IPS DF 4.7 (cell line): ENCODE measurements around the gene GLIPR2.
"Not testable (repeated sequence)": the region's sequence is repeated elsewhere in the genome, so short reads cannot be mapped to it uniquely, and the experiment has no call there.

ENCODE experiments used
- DNase-seq: peaks from one replicate; pipeline ENCODE4 v3.0.0-alpha.2; 2013; ENCODE audit warnings: low spot score; ENCODE audit errors: extremely low read depth

The GLIPR2 gene

DNA sequence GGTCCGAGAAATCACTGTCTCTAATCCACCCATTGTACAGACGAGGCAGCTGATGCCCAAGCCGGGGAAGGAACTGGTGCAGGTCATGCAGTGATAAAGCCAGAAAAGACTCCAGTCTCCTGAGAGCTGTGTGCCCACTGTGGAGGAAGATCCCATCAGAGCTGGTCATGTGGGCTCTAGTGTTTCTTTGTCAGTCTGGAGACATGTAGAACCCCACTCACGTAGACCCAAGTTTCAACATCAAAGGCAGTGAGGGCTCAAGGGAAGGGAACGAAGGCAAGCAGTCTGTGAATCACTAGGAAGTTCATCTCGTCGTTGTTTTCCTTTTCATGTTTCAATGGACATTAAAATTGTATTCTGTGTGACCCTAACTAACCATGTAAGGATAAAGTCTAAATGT lies 14.6 kb upstream of the GLIPR2 start:
- no peak for DNase-seq

DNA sequence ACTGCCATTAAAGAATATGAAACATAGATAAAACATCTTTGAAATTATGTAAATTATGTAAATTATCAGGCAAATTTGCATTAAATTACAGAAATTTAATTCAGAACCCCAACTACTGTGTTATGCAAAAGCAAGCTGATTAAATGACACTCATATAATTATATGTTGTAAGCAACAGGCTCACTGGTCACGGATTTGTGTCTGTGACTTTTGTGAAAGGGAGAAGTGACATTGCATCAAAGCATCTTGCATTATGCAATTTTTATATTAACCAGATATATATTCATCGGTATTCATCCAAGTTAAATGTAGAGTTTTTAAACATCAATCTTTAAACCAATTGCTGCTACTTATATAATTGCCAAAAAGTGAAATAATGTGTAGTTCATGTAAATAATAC lies 13.0 kb upstream of the GLIPR2 start:
- DNase-seq: no peak

DNA sequence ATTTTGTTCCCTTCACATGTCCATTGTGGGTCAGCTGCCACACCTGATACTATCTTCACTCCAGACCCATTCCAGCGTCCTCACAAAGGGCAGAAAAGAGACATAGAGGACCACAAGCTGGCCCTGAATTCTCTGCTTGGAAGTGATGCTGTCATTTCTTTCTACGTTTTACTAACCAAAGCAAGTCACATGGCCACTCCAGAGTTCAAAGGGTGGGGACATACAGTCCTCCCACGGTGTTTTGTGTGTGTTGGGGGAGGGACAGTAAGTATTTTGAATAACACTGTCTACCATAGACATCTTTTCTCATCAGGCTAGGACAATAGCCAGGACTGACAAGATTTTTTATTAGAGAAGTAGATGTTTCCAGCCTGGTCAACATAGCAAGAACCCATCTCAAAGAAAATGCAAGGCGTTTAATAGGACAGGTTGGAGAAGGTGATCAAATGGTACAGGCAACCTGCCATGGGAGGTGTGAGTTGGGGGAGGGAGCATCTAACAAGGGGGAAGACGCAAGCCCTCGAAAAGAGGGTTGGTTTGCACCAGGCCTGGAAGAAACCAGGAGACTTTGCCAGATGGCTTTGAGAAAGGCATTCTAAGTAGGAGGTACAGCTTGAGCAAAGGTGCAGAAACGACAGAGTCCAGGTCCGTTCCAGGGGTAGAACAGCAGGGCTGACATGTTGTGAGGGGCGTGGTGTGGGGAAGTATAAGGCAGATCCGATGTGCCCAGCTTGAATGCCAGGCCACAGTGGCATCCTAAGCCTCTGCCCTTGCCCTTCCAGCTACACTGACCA lies 11.3 kb upstream of the GLIPR2 start:
- DNase-seq: no peak

DNA sequence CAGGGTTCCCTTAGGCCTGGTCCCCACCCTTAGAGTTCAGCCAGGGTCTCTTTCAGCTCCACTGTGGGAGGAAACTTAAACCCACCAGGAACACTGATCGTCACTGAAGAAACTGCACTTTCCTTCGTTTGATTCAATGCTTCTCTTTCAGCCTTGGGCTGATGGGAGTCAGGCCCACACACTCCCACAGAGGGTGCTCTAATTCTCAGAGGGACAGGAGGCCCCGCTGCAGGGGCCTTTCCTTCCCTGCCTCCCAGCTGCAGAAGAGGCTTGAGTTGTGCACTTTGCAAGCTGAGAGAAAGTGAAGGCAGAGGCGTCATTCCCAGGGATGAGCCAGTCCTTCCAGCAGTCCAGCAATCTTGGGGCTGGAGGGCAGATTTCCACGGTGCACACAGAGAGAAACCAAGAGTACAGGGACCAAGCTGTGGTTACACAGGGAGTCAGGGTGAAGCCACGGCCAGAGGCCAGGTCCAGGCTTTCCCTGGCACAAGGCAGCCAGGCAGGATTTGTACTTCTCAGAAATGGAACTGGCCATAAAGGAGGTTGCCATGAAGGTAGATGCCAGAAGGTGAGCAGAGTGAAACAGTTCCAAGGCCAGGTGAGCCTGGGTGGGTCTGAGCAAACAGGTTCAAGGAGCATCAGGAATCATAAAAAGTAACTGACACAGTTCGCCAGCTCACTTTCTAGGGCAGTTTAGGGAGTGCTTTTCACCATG lies 10.4 kb upstream of the GLIPR2 start:
- no peak for DNase-seq

DNA sequence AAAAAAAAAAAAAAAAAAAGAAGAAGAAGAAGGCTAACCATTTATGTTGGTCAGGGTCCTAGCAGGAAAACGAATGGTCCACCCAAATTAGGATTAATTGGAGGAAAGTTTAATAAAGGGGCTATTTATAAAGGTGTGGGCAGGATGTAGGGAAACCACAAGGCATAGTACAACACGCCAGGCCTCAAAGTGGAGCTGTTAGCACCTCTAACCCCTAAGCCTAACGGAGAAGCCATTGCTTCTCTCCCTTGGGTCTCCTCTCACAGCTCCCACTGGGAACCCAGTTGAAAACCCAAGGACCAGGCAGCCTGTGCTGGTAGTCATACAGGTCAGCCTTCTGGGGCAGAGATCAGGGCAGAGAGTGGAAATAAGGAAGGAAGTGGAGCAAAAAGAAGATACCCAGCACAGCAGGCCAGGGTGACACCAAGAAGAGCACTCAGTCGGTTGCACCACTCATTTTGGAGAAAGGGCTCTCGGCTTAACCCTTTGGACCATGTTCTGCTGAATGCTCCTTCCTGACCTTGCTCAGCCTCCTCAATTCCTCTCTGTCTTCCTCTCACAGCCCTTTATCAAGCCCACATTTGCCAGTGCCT lies 8.8 kb upstream of the GLIPR2 start:
- DNase-seq: no peak

DNA sequence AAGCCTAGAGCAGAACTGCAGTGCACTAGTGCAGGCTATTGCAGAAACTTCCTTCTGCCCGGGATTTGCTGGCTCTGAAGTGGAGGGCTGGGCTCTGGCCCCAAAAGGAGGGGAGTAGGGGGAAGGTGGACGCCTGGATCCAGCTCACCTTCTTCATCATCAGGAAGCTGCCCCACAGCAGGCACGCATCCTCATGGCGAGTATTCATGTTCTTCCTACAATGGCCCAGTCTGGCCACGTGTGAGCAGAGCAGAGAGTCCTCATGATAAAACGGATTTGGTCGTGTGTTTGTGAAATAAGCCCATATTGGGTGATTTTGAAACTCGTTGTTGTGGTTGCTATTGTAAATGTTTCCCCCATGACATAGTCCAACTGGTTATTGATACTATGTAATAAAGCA lies 8.2 kb upstream of the GLIPR2 start:
- DNase-seq: no peak

DNA sequence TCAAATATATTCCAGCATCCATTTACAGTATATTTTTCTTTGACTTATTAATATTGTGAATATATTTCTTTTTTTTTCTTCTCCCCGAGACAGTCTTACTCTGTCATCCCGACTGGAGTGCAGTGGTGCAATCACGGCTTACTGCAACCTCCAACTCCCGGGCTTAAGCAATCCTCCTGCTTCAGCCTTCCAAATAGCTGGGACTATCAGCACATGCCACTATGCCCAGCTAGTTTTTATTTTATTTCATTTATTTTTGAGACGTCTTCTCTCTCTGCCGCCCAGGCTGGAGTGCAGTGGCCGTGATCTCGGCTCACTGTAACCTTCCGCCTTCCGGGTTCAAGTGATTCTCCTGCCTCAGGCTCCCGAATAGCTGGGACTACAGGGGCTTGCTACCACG lies 7.4 kb upstream of the GLIPR2 start:
- no peak for DNase-seq

DNA sequence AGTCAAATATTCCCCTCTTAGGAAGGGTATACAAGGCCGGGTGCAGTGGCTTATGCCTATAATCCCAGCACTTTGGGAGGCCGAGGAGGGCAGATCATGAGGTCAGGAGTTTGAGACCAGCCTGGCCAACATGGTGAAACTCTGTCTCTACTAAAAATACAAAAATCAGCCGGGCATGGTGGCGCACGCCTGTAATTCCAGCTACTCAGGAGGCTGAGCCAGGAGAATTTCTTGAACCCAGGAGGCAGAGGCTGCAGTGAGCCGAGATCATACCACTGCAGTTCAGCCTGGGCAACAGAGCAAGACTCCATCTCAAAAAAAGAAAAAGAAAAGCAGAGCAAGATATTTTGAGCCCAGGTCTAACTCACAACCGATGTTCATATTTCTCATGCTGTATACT lies 4.9 kb upstream of the GLIPR2 start:
- not testable (repeated sequence) for DNase-seq

DNA sequence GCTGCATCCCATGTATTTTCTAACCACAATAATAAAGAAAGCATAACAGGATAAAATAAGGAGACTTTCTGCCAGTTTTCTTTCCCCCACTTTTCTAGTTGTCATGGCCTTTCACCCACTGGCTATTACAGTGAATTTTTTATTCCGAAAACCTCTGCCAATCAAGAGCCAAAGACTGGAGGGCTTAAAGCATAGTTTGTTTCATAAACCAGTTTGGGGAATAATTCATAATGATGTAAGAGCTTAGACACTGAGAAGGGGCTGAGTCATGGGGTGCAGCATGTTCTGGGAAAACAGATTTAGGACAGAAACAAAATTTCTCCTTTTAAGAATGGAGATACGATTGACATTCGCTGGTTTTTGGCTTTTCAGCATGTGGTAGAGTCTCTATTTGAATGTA lies 4.4 kb upstream of the GLIPR2 start:
- no peak for DNase-seq

DNA sequence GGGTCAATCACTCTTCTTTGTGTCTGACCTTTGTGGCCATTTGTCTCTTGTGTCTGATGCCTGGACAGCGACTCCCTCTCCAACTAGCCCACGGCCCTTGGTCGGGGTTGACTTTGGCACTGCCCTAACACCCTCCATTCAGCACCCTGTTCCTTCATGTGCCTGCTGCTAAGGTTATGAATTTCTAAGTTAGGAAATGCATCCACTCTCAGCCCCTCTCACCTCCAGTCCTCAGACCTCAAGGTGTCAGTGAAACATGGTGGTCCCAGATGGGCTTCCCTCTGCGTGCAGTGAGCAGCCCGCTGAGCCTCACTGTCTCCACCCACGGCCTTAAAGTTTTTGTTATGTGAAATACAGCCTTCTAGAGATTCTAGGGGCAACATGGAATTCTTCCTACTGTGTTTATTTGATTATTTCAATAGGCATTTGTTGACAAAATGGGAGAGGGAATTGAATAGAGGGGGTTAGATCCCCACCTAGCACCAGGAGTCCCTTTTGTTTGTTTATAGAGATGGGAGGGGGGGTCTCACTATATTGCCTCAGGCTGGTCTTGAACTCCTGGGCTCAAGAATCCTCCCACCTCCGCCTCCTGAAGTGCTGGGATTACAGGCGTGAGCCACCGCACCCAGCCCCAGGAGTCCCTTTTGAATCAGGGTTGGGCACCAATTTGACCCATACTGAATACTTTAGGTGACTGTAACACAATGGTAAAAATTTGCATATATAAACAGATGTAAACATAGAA lies 1.6 kb upstream of the GLIPR2 start:
- DNase-seq: no peak

DNA sequence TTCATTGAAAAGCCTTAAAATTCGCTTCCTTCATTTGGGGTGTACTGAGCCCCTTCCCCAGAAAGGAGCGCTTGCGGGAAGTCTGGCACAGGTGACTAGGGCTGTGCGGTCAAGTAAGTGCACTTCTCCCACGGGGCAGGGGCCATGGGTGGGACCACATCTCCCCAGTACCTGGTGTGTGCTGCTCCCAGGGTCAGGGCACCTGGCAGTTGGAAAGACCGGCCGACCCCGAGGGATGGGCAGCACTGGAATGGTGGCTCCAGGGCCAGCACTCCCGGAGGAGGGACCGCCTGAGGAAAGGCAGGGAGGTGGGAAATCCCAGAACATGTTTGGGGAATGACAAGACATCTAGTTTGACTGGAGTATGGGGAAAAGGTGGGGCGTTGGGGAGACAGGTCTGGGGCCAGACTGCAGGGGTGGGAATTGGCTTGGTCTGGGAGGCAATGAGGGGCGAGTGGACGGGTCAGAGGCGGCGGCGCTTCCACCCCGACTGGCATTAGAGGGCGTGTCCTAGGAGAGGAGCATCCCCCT lies 727 bp upstream of the GLIPR2 start:
- no peak for DNase-seq

DNA sequence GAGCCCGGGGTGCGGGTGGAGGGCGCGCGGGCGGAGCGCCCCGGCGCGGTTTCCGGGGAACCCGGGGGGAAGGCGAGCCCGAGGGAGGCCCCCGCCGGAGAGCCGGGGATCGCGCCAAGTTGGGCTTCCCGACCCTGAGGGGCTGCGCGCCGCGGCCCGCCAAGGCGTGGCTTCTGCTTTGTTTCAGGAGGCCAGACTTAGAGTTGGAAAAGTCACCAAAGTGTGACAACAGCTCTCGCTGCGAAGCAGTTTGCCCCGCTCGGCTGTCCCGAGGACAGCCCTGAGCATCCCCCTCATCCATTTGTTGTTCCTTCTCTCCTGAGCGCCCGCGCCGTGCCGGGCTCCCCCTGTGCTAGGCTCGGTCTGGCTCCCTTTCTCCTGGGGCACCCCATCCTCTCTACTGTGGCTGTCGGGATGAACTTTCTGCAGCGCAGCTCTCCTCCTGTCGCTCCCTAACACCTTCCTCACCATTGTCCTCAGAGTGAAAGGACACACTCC lies 410 bp downstream of the GLIPR2 start:
- no peak for DNase-seq

DNA sequence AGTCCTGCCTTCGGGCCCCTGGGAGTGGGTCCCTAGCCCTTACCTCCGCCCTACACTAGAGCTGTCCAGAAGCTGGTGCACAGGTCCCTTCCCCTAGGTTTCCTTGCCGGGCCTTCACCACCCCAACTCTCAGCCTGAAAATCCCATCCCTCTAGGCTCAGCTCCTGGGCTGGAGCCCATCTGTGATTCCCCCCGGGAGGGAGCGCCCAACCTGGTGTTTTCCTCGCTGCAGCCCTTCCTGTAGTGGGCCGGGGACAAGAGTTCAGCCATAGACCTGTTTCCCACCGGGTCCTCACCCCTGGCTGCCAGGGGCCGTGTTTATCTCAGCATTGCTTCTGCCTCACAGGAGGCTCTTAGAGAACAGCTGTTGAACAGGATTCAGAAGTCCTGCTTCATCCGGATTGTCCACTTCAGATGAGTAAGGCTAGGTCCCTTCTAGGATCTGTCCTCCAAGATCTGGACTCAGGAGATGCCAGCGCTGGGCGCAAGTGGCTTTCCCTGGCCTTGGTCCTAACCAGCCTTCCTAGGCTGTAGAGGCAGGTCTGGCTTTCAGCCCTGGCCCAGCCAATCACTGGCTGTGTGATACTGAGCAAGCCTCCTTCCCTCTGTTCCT lies 965 bp downstream of the GLIPR2 start:
- DNase-seq: no peak

DNA sequence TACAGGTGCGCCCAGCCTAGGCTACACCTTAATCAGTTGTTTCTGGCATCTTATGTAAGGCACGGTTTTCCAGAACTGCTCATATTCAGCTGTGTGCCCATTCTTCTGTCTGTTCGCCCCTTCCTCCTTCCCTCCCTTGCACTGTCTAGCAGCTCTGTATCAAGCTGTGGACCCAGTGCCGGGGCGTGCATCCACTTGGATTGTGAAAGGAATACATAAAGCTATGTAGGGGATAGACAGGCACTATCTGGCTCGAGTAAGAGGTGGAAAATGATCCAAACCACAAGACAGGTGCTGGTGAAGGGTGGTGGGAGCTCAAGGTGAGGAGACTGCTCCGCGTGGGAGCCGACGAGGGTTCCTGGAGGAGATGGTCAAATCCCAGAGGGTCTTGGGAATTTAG lies 2.0 kb downstream of the GLIPR2 start:
- no peak for DNase-seq

DNA sequence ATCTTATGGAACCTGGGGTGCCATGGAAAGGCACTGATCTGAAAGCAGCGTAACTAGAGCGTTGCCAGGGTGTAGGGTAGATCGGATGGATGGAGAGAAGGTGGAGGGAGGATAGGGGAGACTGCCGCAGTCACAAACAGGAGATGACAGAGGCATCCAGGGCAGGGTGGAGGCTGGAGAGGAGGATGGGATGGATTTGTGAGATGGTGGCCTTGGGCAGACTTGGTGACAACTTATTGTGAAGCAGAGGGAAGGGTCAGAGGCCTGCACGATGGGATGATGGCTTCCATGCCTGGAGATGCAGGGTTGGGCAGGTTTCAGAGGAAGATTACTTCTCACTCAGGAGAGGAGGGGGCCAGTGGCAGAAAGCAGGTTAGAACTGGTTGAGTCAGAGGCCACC lies 2.4 kb downstream of the GLIPR2 start:
- no peak for DNase-seq

DNA sequence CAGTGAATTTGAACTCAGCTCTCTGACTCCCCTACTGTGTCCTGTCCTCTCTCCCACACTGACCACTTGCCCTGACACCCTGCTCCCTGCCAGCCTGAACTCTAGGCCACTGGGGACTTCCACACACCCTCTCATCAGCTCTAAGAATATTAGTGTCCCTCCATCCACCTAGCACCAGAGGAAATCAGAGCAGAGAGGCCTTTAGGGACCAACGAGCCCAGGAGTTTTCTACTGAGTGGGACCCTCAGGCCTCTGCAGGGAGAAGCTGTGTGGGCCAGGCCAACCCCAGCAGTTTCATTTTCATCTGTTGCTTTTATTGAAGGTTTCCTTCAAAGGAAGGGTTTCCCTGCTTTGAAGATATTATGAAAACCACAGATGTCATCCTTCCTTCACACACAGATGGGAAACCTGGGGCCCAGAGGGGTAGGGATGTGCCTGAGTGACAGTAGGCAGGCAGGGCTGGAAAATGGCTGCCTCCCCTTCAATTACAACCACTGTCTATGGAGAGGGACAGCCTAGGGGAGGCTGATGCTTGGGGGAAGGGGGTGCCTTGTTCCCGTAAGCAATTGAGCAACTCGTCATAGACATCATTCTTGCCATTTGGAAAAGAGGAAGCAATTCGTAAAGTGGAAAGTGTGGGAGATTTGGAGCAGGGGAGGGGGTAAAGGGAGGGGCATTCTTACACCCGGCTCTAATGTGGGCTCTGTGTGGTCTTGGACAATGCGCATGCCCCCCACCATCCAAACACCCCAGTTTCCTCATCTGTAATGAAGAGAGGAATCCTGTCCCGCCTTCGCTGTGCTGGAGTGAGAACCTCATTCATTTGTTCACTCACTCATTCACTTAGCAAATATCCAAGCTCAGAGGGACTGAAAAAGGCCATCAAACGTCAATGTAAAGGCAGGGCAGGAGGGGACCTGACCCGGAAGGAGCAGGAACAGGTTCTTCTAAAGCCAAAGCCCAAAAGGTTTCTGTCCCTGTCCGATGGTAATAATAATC lies 3.9 kb downstream of the GLIPR2 start:
- no peak for DNase-seq

DNA sequence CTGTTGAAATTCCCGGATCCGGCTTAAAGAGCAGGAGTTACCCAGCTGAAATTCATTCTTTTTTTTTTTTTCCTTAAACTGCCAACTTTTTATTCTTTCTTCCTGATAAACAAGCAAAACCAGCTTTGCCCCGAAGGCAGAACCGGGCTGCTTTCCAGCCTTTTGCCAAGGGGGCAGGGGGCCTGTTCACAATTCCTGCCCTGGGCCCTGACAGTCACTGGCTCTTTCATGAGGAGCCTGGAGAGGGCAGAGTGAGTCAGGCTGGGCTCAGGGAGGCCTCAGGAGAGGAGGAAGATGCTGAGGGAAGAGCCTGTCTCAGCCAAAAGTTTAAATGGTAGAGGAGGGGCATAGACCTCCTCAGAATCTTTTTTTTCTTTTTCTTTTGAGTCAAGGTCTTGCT lies 4.8 kb downstream of the GLIPR2 start:
- no peak for DNase-seq

DNA sequence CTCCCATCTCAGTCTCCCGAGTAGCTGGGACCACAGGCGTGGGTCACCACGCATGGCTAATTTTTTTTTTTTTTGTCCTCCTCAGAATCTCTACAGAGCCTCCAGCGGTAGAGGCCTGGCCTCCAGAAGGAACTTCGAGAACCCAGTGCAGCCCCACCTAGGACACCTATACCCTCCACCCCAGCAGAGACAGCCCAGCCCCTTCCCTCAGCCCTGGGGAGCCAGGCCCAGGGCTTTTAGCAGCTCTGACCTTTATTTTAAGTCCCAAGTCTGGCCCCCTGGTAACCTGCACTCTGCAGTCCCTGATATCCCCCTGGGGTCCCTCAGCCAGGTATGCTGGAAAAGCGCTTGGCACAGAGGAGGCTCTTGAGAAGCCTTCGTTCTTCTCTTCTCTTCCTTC lies 5.2 kb downstream of the GLIPR2 start:
- DNase-seq: no peak

DNA sequence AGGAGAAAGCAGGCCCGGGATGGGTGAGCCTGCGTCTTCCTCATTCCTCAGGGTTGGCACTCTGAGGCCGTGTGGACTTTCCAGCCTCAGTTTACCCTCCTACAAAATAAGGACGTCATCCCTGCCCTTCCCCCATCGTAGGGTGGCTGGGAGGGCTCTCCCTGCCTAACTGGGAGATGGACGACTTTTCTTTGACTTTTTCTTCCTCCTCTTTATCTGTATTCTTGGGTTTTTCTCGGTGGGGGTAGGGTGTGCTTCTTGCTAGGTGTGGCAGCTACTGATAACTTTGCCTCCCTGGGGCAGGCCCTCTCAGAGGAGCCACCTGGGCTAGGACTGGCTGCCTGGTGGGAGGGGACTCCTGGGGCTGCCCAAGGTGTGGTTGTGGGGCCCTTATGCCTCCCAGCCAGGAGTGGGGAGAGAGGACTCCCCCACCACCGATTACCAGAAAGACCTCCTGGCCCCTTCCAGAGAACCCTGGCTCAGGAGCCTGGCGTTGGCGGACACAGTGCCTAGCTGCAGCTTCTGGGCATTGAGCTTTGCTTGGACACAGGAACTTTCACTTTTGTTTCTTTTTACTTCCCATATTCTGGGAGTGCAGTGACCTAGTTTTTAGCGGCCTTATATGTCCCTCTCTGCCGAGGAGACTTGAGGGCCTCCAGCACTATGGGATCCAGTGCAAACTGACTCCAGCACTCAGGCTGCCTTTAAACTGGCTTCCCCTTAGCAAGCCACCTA lies 6.1 kb downstream of the GLIPR2 start:
- no peak for DNase-seq
